HG03432 (cell line): ENCODE data around the gene PXYLP1.
"Not testable (repeated sequence)": the region's sequence is repeated elsewhere in the genome, so short reads cannot be mapped to it uniquely, and the experiment has no call there.

Source experiments
- ATAC-seq: cut with Tn5 transposase; IDR thresholded peaks from one replicate; pipeline ENCODE4 v1.9.1; 2021; ENCODE audit warnings: mild to moderate bottlenecking, moderate library complexity; ENCODE audit not compliant: unreplicated experiment

Gene PXYLP1

GRCh38 chr3:141231101-141231951 lies at the start of gene PXYLP1:
Gene PXYLP1 (plus strand): TSS chr3:141231825. CDS start chr3:141260176, 28,351 bp downstream.
- peak; percentile 97 for ATAC-seq

GRCh38 chr3:141183606-141184005 lies 48.0 kb upstream of the PXYLP1 start:
- ATAC-seq: no peak

- ATAC-seq: no peak
Observed at GRCh38 chr3:141184430-141184829, 47.2 kb upstream of the PXYLP1 start.

- ATAC-seq: no peak
Observed at GRCh38 chr3:141191097-141191749, 40.4 kb upstream of the PXYLP1 start.

GRCh38 chr3:141192345-141192744 lies 39.3 kb upstream of the PXYLP1 start:
- ATAC-seq: peak; percentile 100

- no peak for ATAC-seq
Observed at GRCh38 chr3:141193066-141193830, 38.4 kb upstream of the PXYLP1 start.

- ATAC-seq: no peak
Observed at GRCh38 chr3:141201122-141201521, 30.5 kb upstream of the PXYLP1 start.

GRCh38 chr3:141202682-141203081 lies 28.9 kb upstream of the PXYLP1 start:
- no peak for ATAC-seq

- no peak for ATAC-seq
Observed at GRCh38 chr3:141203866-141204265, 27.8 kb upstream of the PXYLP1 start.

GRCh38 chr3:141204343-141204742 lies 27.3 kb upstream of the PXYLP1 start:
- ATAC-seq: no peak

- not testable (repeated sequence) for ATAC-seq
Observed at GRCh38 chr3:141211306-141211705, 20.3 kb upstream of the PXYLP1 start.

GRCh38 chr3:141212101-141212500 lies 19.5 kb upstream of the PXYLP1 start:
- no peak for ATAC-seq

GRCh38 chr3:141212555-141212954 lies 19.1 kb upstream of the PXYLP1 start:
- no peak for ATAC-seq

GRCh38 chr3:141216975-141217374 lies 14.7 kb upstream of the PXYLP1 start:
- no peak for ATAC-seq

GRCh38 chr3:141217389-141217788 lies 14.2 kb upstream of the PXYLP1 start:
- ATAC-seq: no peak

- ATAC-seq: no peak
Observed at GRCh38 chr3:141218162-141218835, 13.3 kb upstream of the PXYLP1 start.

- ATAC-seq: no peak
Observed at GRCh38 chr3:141218926-141219325, 12.7 kb upstream of the PXYLP1 start.

GRCh38 chr3:141223673-141224166 lies 7.9 kb upstream of the PXYLP1 start:
- no peak for ATAC-seq

GRCh38 chr3:141225939-141226338 lies 5.7 kb upstream of the PXYLP1 start:
- ATAC-seq: no peak

- no peak for ATAC-seq
Observed at GRCh38 chr3:141227216-141227615, 4.4 kb upstream of the PXYLP1 start.

- ATAC-seq: no peak
Observed at GRCh38 chr3:141227752-141228151, 3.9 kb upstream of the PXYLP1 start.
